Measurements from ENCODE around the gene HECA. TPM values are rescaled to one million over a fixed set of nuclear protein-coding genes. Genes with fewer than 3 reads are reported as not detected.

The HECA gene
- total and polyA plus RNA-seq, 2 of the 4 experiments (the other 2 are of a cell fraction), result 3.1 to 4.3 TPM

- intact Hi-C loops (cut with micrococcal nuclease), result no loop called here
- dilution Hi-C loops (cut with HindIII; ENCODE audit: low sequenced_read_pairs, unreplicated experiment), result no loop called here
- in situ Hi-C loops (cut with MboI; ENCODE audit: low sequenced_read_pairs), result no loop called here
Measured at GRCh38 chr6:139107051-139107450, 27.8 kb upstream of the HECA start.

More at GRCh38 chr6:139107051-139107450, 27.8 kb upstream of the HECA start:
- H3K23ac ChIP-seq (ENCODE audit: low read depth, low read length), result no peak overlapping the region
- H3K18ac ChIP-seq (ENCODE audit: low read depth, low read length), result no peak overlapping the region
- TF ChIP-seq USF2 (IDR thresholded peaks at IDR 0.05; ENCODE audit: low read depth, low read length) (no peak), RFX5 (IDR thresholded peaks at IDR 0.05; ENCODE audit: low read depth, low read length) (no peak), MAFK (IDR thresholded peaks at IDR 0.05; ENCODE audit: low read depth, low read length) (no peak), MAZ (IDR thresholded peaks at IDR 0.05; ENCODE audit: borderline replicate concordance, low read depth, low read length) (no peak), MXI1 (IDR thresholded peaks at IDR 0.05; ENCODE audit: borderline replicate concordance, low read depth, low read length) (no peak), RCOR1 (IDR thresholded peaks at IDR 0.05; ENCODE audit: insufficient replicate concordance, low read length) (no peak), RAD21 (IDR thresholded peaks at IDR 0.05; ENCODE audit: low read length) (no peak), NFE2L2 (IDR thresholded peaks at IDR 0.05; ENCODE audit: low read depth, low read length) (no peak), FOS (IDR thresholded peaks at IDR 0.05; ENCODE audit: low read depth, low read length) (no peak), SMC3 (IDR thresholded peaks at IDR 0.05; ENCODE audit: low read depth, low read length) (no peak), CEBPB (IDR thresholded peaks at IDR 0.05; ENCODE audit: low read depth, low read length) (no peak)
- H2BK15ac ChIP-seq (ENCODE audit: low read depth, low read length), result no peak overlapping the region
- CTCF ChIA-PET, result interaction anchor here (1.7 kb wide), 1 partner anchor 14 kb away, joined by 5 read pairs; no protein-coding TSS in a partner anchor
- no peaks in the 10 kb centered on the region for H3K4me1 ChIP-seq (ENCODE audit: control insufficient read depth, insufficient read depth, low read length)
- no peaks in the 10 kb centered on the region for H4K20me1 ChIP-seq (ENCODE audit: insufficient read depth, low read length)
- H3K4me3 ChIP-seq (ENCODE audit: insufficient read depth, low read depth, low read length), result no peak overlapping the region
- BruUV-seq (replicated peaks), result no TSS peak
- H4K91ac ChIP-seq (ENCODE audit: insufficient read depth, low read depth, low read length), result no peak overlapping the region
- H3K27me3 ChIP-seq (ENCODE audit: control insufficient read depth, insufficient read depth, low read length), result peaks cover 4% of the 10 kb centered on the region
- ATAC-seq (ENCODE audit: low read depth), result no peak
- H3K56ac ChIP-seq (ENCODE audit: extremely low read depth, insufficient read depth, low read length), result no peak overlapping the region
- H3K9ac ChIP-seq (ENCODE audit: low read depth, low read length), result no peak overlapping the region
- no peak overlapping the region for H2AK9ac ChIP-seq (replicated peaks; ENCODE audit: low read depth, low read length, poor library complexity)
- H4K8ac ChIP-seq (ENCODE audit: low read depth in 2 of 2, low read length in 2 of 2), result no peak overlapping the region
- no peak overlapping the region for H3K4ac ChIP-seq (ENCODE audit: low read depth, low read length)
- no peaks in the 10 kb centered on the region for H3K79me1 ChIP-seq (ENCODE audit: low read depth in 1 of 2, low read length in 2 of 2)
- 100% methylated on average over 1 of the region's 6 CpGs; no CpG with 5 or more reads in 1 of the 2 experiments for WGBS, 2 experiments (ENCODE audit: extremely low coverage in 2 of 2, insufficient read length in 1 of 2)
- no peak overlapping the region for H2AFZ ChIP-seq (replicated peaks; ENCODE audit: low read length, poor library complexity)
- H3K4me2 ChIP-seq (ENCODE audit: low read depth, low read length), result no peak overlapping the region
- DNase-seq, result no peak
- no peak overlapping the region for H2AK5ac ChIP-seq (ENCODE audit: low read depth, low read length)
- POLR2A ChIA-PET (ENCODE audit: unreplicated experiment), result no interaction called here
- no peaks in the 10 kb centered on the region for H3K9me3 ChIP-seq (ENCODE audit: control insufficient read depth, insufficient read depth, low read length)
- no peak overlapping the region for H2BK120ac ChIP-seq (ENCODE audit: low read depth, low read length)
- H3K36me3 ChIP-seq (ENCODE audit: control insufficient read depth, insufficient read depth, low read length), result no peaks in the 10 kb centered on the region
- H4K5ac ChIP-seq (ENCODE audit: low read depth, low read length), result no peak overlapping the region
- no peak overlapping the region for H3K27ac ChIP-seq (ENCODE audit: insufficient read depth, low read length)
- H3K14ac ChIP-seq (replicated peaks; ENCODE audit: low read depth, low read length), result no peak overlapping the region
- no peak overlapping the region for H2BK5ac ChIP-seq (ENCODE audit: low read depth, low read length, poor library complexity, severe bottlenecking)
- H2BK20ac ChIP-seq (ENCODE audit: low read depth, low read length), result no peak overlapping the region
- no peaks in the 10 kb centered on the region for H3K9me1 ChIP-seq (ENCODE audit: insufficient read depth, low read length)
